MV-4-11 (cell line): ENCODE results near the gene NRP2.
A peak's percentile ranks its signal among the peaks of the same experiment; 100 is the strongest.

Experiments
- DNase-seq: peaks from one replicate; lab custom pipeline; 2025; lab: John Stamatoyannopoulos, UW

NRP2 gene

GRCh38 chr2:205709319-205709718, 27.0 kb downstream of the NRP2 start:
- DNase-seq, result no peak

- peak; percentile 13 for DNase-seq
Measured at GRCh38 chr2:205712508-205712907, 30.2 kb downstream of the NRP2 start.

- DNase-seq, result no peak
Measured at GRCh38 chr2:205713086-205713485, 30.8 kb downstream of the NRP2 start.

- DNase-seq, result peak; percentile 65
Measured at GRCh38 chr2:205714058-205714776, 31.9 kb downstream of the NRP2 start.

- no peak for DNase-seq
Measured at GRCh38 chr2:205714789-205715720, 32.8 kb downstream of the NRP2 start.

- DNase-seq, result no peak
Measured at GRCh38 chr2:205715831-205716525, 33.7 kb downstream of the NRP2 start.

GRCh38 chr2:205717175-205717846, 35.0 kb downstream of the NRP2 start:
- no peak for DNase-seq

GRCh38 chr2:205717999-205718398, 35.7 kb downstream of the NRP2 start:
- DNase-seq, result no peak

GRCh38 chr2:205719847-205720246, 37.5 kb downstream of the NRP2 start:
- DNase-seq, result no peak

GRCh38 chr2:205720451-205720902, 38.2 kb downstream of the NRP2 start:
- DNase-seq, result no peak

- no peak for DNase-seq
Measured at GRCh38 chr2:205721057-205721449, 38.8 kb downstream of the NRP2 start.

- peak; percentile 87 for DNase-seq
Measured at GRCh38 chr2:205722283-205722918, 40.1 kb downstream of the NRP2 start.

- DNase-seq, result no peak
Measured at GRCh38 chr2:205723179-205723578, 40.9 kb downstream of the NRP2 start.

GRCh38 chr2:205725059-205725458, 42.8 kb downstream of the NRP2 start:
- DNase-seq, result no peak

- no peak for DNase-seq
Measured at GRCh38 chr2:205726506-205726905, 44.2 kb downstream of the NRP2 start.

GRCh38 chr2:205727174-205727573, 44.9 kb downstream of the NRP2 start:
- no peak for DNase-seq

GRCh38 chr2:205728366-205728765, 46.1 kb downstream of the NRP2 start:
- DNase-seq, result no peak

GRCh38 chr2:205730191-205730590, 47.9 kb downstream of the NRP2 start:
- DNase-seq, result no peak

- peak; percentile 40 for DNase-seq
Measured at GRCh38 chr2:205730701-205731582, 48.6 kb downstream of the NRP2 start.

GRCh38 chr2:205731583-205731981, 49.3 kb downstream of the NRP2 start:
- DNase-seq, result no peak
